GM19043 (cell line): ENCODE data around the gene DTNA.
"Not testable (repeated sequence)": the region's sequence is repeated elsewhere in the genome, so short reads cannot be mapped to it uniquely, and the experiment has no call there.

Experiments used
- ATAC-seq: cut with Tn5 transposase; IDR thresholded peaks from one replicate; pipeline ENCODE4 v1.9.1; 2021; ENCODE audit warnings: low read depth; ENCODE audit not compliant: unreplicated experiment

DTNA gene

DNA sequence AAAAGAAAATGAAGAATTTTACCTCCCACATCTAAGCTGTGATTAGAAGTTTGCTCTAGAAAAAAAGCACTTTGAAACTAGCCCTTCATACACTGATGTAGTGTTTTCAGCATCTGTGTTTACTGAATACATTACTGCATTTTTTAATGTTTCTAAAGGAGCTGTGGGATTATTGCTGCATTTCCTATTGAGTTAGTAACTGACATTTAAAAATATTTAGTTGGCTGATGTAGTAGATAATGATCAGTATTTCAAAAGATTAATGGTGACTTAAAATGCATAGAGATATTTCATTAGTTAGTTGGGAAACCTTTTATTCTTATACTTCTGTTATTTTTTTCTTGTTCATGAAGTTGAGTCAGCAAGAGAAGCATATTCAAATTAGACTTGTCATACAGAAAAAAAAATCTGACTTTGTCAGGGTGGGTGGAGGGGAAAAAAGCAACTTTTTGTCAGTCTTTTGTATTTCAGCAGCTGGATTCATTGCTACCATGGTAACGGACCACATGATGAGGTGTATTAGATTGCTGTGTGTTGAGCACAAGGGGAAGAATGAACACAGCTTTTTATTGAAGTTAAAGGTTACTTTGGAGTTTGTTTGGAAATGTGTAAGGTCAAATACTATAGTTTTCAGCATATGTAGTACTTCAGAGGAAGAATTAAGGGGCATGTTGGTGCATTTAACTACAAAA lies at the start of gene DTNA:
Gene DTNA, plus strand, starts transcription at position 549 of the 692 bp plus-strand sequence. CDS start 45,679 bp downstream, outside the sequence.
- no peak for ATAC-seq

DNA sequence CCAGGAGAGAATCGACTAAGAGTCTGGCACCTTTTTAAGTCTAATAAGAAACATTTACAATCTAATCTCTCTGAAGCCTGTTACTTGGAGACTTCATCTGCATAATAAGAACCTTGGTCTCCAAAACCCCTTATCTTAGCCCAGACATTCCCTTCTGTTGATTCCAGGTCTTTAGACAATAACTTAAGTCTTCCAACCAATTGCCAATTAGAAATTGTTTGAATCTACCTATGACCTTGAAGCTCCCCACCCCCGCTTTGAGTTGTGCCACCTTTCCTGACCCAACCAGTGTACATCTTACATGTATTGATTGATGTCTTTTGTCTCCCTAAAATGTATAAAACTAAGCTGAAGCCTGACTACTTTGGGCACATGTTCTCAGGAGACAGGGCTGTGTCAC lies 49.5 kb upstream of the DTNA start:
- ATAC-seq, result no peak

DNA sequence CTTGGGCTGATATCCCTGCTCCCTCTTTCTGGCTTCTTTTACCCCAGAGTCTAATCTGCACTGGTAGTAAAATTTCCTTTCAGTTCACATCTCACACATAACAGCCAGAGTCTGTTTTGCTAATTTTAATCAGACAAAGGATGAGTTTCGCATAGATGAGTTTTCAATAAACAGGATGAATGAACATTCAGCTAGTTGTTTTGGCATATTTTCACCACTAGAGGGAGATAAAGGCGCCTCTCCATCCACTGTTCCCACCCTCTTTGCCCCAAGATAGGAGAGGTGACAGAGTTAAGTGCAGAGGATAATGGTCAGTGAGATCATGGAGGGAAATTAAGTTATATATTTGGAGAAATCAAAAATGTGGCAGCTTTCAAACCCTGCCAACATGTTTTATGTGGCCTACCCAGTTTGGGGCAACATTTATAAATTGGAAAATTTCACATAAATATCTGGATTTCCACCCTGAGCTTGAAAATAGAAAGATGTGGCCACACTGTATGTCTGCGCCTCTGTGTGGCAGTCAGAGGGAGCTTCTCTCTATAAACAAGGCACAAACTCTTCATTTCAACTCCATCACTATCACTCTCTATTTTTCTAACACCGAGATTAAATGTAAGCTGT lies 48.5 kb upstream of the DTNA start:
- ATAC-seq, result peak; percentile 87

DNA sequence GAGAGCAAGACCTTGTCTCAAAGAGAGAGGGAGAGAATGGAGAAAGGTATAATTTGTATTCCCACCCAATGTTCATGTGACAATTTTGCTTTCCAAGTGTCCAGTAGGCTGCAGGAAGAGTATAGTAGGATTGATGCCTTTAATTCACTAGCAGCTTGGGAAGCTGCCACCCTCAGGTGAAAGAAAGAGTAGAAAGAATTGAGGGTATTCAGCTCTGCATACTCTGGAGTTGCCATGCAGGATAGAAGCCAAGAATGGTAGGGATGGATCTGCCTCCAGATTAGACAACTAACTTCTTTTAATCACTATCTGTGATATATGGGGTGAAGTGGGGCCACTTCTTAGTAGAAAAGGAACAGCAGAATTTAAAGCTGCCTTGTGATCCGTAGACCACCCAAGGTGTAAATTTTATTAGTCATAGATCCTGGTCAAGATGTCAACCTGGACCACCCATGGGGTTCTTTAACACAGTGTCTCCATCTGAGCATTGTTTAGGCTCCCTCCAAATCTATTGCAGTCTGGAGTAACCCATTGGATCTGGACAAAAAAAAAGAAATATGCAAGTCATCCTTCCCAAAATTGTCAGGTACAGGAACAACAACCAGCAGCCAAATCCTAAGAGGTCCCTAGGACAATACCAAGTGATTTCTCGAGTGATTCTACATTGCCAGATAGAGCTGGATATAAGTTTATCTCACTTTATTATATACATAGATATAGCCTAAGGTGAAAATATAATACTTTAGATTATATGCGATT lies 33.1 kb upstream of the DTNA start:
- no peak for ATAC-seq

DNA sequence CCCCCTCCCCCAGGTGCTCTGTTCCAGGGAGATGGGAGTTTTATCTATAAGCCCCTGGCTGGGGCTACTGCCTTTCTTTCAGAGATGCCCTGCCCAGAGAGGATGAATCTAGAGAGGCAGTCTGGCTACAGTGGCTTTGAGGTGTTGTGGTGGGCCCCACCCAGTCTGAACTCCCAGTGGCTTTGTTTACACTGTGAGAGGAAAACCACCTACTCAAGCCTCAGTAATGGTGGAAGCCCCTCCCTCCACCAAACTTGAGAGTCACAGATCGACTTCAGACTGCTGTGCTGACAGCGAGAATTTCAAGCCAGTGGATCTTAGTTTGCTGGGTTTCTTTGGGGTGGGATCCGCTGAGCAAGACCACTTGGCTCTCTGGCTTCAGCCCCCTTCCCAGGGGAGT lies 20.3 kb upstream of the DTNA start:
- ATAC-seq, result not testable (repeated sequence)

DNA sequence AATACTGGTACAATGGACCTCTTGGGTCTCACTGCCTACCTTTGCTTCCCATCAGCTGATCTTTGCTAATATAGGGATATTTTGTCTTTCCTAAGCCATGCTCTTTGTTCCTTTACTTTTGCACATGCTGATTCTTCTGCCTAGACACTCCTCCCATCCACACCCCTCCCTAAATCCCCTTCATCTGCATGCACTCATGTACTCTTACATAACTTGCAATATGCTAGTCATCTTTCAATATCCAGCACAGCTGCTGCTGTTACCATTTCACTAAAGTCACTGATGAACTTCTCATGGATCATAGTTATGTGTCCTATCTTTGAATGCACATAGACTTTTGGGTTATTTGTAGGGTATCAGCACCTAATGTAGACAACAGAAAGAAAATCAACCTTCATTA lies 18.5 kb upstream of the DTNA start:
- ATAC-seq, result no peak

DNA sequence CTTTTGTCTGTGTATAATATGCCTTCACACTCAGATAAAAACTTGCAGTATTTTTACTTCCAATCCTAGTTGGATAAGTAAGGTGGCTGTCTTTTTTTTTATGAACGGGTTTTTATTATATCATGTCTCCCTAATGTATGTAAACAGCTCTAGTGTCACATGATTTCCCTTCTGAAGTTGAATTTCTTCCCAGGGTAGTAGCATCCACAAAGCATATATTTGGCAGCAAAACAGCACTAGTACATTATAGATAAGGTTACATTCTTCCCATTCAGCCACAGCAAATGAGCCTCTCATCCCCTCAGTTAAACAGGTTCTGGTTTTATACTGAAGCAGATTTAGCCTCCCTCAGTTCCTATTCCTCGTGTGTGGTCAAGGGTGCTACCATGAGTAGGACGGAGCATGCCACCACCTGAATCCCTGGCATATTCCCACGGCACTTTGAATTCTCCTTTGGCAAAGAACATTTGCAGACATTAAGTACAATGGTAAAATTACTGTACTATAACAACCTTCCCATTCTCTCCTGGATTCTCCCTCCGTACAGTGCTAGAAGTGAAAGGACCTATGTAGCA lies 15.4 kb upstream of the DTNA start:
- ATAC-seq, result no peak

DNA sequence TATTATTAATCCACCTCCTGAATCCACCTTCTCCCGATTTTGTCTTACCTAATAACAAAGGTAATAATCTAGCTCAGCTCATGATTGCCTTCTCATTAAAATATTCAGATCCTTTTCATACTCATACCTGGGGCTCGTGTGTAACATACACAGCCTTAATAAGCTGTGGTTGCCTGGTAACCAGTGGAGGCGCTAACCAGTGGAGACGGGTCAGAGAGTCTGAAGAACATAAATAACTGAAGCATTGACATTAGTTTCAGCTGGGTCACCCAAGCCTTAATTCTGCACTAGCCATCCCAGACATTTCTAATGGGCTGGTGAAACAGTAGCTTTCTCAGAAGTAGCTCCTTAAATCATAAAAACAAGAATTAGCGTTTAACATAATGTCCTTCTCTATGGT lies 14.8 kb upstream of the DTNA start:
- ATAC-seq, result no peak

DNA sequence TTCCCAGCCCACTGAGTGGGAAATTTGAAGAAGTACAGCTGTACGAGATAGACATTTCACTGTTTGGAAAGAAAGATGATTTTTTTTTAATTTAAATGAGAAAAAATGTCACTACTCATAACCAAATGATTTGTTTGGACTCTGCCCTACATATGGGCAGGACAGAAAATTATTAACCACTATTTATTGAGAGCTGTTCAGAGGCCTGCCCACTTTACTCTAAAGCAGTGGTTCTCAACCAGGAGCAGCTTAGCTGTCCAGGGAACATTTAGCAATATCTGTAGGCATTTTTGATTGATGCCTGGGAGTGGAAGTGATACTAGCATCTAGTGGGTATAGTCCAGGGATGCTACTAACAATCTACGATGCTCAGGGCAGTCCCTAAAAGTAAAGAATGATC lies 13.4 kb upstream of the DTNA start:
- ATAC-seq, result no peak

DNA sequence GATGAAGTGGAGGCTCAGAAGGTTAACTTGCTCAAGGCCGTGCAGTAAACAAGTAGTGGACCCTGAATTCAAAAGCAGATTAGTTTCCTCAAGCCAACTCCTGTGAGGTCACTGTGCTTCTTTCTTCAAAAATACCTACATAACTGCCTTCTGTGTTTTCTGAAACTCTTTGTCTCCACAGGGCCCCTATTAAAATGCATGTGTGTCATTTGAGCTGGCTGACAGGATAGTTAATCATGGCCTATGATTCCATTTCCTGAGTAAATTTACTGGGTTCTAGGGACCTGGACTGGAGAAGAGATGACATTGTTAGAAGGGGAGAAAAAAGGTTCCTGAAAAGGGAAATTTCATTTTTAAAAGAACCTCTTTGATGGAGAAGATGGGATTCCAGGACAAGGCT lies 12.9 kb upstream of the DTNA start:
- ATAC-seq, result no peak

DNA sequence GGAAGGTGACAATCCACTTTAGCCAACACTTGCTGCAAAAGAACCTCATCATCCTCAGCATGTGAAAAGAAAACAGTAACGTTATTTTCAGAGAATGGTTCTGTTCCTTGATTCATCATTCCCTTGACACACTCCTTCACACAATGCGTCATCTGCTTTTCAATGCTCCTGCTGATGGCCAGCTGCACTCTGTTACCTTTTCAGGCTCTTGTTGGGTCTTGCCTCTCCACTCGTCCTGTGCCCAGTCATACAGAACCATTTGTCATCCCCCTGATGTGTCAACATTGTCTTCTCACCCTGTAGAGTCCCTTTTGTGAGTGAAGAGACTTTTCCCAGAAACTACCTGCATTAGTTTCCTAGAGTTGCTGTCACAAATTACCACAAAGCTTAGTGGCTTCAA lies 12.2 kb upstream of the DTNA start:
- no peak for ATAC-seq

DNA sequence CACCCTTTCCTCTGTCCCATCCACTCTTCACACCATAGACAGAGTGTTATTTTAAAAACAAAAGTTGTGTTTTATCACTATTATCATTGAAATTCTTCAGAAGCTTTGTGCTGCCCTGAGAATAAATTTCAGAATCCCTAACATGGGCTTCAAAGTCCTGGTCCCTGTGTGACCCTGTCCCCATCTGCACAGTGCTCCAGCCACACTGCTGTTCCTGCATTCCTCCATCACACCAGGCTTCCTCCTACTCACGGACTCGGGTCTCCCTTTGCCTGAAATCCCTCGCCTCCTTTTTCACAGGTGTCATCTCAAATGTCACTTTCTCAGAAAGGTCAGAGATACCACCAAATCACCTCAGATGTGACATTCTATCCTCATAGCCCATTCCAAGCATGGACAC lies 8.2 kb upstream of the DTNA start:
- ATAC-seq, result no peak

DNA sequence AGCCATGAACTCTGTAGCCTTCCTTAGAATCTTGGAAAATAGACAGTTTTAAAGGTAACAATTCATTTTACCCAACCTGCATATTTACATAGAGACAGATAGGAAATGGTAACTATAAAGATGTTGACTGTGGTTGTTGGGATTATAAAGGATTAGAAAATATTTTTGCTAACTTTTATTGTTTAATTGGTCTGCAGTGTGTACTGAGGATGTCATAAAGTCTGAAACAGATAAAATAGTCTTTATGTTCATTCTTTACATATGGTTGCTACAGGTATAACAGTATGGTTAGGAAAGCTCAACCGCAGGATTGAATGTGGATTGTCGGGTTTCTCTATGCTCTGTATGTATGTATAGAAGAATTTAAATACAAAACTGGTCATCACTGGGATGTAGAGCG lies 7.3 kb upstream of the DTNA start:
- ATAC-seq, result no peak

DNA sequence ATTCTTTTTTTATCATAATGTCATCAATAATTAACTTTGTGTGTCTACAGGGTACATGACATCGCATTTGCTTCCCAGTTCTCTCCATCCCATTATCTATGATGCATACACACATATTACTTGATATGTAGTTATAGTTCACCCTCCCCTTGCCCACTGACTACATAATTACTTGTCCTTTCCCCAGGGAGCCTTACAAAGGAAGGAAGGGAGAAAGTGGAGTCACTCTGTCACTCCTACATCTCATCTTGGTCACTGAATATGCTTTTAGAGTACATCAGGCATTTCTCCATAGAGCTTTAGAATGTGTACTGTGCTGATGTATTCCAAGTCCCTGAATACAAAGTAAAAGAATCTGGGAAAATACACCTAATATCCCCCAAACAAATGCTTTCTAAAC lies 6.0 kb upstream of the DTNA start:
- no peak for ATAC-seq

DNA sequence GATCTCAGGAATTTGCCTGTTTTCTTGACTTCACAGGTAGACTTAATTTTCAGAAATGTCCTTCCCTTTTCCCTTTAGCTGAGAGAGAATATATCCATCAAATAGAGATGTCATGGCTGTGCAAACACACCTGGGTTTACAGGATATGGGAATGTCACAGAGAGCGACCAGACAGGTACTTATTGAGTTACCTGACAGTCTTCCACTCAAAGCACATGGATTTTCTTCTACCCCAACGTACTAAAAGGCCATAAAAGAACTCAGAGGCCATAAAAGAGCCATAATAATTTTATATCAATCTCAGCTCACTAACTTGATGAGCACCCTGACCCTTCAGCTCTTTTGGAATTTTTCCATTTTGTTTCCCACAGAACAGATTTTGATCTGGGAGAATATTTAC lies 5.3 kb upstream of the DTNA start:
- no peak for ATAC-seq

DNA sequence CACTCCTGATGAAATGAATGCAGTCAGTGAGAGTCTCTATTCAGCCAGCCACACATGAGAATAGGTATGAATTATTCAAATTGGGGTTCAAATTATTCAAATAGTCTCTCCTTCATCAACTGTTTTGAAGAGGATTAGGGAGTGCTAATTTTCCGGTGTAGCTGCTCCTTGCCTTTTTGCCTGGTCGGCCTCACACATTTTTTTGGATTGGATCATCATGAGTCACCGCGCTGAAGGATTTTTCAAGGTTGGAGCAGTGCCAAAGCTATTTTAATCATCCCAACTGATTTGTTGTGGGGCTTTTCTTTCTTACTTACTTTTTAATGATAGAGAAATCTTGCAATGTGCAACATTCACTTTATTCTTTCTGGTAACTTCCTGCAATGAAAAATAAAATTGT lies 2.4 kb upstream of the DTNA start:
- ATAC-seq, result no peak

DNA sequence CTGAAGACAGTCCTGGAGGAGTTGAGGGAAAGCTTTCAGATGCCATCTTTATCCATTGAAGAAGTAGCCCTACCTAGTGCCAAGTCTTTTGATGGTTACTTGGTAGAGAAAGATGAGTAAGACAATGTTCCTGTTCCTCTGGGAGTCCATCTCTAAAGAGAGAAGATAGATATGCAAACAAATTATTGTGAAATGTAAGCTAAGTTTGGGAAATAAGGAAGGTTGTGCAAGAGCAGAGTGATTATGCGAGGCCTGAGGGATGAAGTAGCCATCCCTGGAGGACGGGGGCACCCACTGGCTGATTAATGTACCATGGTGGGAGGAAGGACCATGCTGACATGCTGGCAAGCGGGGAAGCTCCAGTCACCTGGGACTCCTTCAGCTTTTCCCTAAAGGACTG lies 994 bp upstream of the DTNA start:
- ATAC-seq, result no peak

DNA sequence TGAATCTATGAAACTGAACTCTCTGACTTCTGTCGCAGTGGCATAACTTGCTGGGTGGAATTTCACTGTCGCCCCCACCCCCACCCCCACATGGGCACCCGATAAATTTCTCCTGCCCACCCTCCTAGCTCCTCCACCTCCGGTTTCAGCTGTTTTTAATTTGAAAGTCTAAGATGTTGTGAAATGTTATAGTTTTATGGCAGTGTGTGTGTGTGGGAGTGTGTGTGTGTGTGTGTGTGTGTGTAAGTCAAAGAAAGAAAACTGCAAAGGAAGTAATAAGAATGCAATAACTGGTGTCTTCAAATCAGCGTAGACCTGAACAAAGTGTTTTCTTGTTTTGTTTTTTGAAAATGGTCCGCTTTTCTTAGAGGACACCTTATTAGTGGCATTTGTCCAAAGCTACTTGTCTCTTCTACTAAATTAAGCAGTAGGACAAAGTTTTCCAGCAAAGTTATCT lies 388 bp downstream of the DTNA start:
- no peak for ATAC-seq

DNA sequence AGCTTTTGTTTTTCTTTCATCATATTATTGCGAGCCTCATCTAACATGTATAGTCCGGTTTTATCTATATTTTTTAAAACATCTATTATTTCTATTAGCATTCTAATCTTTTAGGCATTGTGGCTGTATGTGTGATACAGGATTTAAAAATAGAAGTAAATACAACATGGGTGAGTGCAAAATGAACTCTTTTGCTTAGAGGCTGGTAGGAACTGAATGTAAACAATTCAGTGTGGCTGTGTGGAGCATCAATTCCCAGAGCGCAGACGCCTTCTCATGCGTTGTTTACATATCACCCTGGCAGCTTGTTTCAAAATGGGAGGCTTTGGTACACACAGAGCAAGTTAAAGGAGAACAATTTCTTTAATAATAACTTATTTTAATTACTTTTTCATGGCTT lies 836 bp downstream of the DTNA start:
- ATAC-seq, result no peak

DNA sequence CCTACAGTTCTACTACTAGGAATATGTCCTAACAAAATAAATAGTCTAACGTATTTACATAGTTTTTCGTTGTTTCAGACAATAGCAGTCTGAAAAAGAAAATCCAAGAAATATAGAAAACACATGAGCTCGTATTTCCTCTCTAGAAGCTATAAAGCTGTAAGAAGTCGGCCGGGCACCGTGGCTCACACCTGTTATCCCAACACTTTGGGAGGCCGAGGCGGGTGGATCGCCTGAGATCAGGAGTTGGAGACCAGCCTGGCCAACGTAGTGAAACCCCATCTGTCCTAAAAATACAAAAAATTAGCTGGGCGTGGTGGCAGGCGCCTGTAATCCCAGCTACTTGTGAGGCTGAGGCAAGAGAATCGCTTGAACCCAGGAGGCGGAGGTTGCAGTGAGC lies 6.0 kb downstream of the DTNA start:
- ATAC-seq, result not testable (repeated sequence)

DNA sequence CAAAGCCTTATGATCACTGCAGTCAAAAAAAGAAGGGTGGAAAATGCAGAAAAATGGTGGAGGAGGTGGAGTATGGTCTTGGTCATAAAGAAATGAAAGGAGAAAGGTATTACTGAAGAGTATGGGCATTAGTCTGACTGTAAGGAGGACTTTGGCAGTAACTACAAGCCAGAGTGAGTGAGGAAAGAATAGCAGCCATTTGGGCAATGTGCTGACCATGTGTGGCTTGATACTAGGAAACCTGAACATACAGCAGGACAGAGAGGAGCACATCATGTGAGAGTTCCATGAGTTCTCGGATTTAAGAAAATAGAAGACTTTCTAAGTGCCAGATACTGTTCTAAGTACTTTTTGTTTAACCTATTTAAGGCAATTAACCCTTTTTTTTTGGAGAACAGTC lies 8.5 kb downstream of the DTNA start:
- no peak for ATAC-seq
